Measurements from ENCODE around the gene CPZ.

DNA sequence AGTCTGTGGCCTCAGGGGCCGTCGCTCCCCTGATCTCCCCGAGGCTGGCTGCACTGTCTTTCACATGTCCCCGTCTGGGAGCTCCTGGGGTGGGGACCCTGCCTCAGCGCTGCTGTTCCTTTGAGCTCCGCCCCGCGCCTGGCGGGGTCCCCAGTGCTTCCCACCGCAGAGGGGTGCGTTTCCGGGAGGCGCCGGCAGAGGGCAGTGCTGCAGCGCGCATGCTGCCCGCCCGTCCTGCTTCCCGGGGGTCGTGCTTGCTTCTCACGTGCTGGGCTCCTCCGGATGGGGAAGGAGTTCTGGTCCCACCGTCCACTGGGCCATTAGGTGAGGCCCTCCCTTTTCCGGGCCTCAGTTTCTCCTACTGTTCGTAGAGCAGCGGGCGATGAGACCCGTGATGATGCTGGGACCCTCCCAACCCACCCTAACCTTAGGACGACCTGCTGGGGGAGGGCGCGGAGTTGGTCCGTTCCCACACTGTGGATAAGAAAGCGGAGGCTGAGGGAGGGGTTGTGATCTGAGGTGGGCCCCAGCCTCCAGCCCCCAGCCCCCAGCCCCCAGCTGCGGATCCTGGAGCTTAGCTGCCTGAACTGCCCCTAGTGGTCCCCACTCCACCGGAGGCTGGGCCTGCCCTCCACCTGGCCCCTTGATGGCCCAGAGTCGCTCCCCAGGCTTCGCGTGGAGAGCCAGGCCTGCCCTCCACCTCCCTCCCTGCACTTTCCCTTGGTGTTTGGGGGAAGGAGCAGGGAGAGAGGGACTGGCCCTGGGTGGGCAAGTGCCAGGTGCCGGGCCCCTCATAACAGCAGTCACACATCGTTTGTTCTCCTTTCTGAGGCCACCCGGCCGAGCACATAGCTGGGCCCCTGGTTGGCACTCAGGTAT is 15.3 kb downstream of the CPZ start:
- TF ChIP-seq, protein P1, sequence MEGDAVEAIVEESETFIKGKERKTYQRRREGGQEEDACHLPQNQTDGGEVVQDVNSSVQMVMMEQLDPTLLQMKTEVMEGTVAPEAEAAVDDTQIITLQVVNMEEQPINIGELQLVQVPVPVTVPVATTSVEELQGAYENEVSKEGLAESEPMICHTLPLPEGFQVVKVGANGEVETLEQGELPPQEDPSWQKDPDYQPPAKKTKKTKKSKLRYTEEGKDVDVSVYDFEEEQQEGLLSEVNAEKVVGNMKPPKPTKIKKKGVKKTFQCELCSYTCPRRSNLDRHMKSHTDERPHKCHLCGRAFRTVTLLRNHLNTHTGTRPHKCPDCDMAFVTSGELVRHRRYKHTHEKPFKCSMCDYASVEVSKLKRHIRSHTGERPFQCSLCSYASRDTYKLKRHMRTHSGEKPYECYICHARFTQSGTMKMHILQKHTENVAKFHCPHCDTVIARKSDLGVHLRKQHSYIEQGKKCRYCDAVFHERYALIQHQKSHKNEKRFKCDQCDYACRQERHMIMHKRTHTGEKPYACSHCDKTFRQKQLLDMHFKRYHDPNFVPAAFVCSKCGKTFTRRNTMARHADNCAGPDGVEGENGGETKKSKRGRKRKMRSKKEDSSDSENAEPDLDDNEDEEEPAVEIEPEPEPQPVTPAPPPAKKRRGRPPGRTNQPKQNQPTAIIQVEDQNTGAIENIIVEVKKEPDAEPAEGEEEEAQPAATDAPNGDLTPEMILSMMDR (IDR thresholded peaks at IDR 0.05) = peak; percentile 53 to 90 (median 74)
- no peak for TF ChIP-seq POLR2A (IDR thresholded peaks at IDR 0.05)
